ENCODE measurements around the gene BYSL. TPM values are rescaled to one million over a fixed set of nuclear protein-coding genes. Genes with fewer than 3 reads are reported as not detected.

Gene BYSL
- total and polyA plus RNA-seq, 10 of the 15 experiments (the other 5 are each of a cell fraction or from before 2014, with no cell fraction given), result 12.6 to 51.1 (median 33.0) TPM

DNA sequence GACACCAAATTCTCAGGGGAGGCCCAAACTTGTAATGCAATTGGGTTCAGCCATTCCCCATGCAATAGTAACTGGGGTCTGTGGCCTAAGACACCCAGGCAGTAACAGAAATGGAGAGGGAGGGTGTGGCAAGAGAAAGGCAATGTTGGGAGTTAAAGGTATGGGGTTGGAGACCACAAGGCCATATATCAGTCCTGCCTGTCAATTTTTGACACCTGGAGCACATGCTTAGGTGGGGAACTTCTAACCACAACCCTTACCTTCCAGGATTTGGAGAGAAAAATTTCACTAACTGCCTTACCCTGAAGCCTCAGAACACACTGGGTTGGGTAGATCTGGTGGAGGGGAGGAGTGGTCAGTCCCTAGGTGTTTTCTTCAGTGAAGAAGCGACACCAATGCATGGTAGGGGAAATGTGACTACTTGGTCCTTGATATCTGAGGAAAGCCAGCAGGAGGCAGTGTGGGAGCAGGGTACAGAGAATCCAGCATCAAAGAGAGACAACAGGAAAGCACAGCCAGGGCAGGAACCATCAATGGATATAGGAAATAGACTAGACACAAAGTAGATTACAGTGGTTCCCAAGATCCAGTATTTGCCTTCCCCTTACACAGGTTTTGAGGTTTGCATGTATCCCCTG, 19.3 kb upstream of the BYSL start (continued):
- TF ChIP-seq TCF3 (IDR thresholded peaks at IDR 0.05; ENCODE audit: borderline replicate concordance, insufficient read depth, low read depth, low read length) (no peak), TCF7 (IDR thresholded peaks at IDR 0.05; ENCODE audit: borderline replicate concordance) (no peak), YBX1 (IDR thresholded peaks at IDR 0.05) (no peak), SPI1 (IDR thresholded peaks at IDR 0.05; ENCODE audit: borderline replicate concordance, insufficient read depth, low read depth, low read length) (no peak), SREBF1 (IDR thresholded peaks at IDR 0.05; ENCODE audit: low read length) (no peak), RAD21 (IDR thresholded peaks at IDR 0.05; ENCODE audit: insufficient read depth, low read depth, low read length) (peak; percentile 70), SIN3A (IDR thresholded peaks at IDR 0.05; ENCODE audit: low read depth, low read length) (no peak)

DNA sequence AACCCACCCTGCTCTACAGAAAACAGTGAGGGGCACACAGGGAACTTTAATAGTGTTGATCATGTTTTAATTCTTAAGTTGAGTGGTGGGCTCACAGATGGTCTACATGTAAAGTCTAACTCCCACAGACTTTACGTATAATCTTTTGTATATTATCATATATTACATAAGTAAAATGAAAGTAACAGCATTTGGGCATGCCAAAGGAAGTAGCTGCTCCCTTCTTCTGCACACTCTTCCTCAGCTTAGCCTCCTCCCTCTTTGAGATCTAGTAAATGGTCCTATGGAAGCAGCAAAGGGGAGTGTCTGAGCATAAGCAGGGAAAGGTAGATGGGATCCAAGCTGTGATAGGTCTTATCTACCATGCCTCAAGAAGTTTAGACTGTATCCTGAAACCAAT, 11.6 kb upstream of the BYSL start:
- Histone ChIP-seq H3K27ac (ENCODE audit: control insufficient read depth, insufficient read depth) (no peak overlapping the region), H3K9ac (ENCODE audit: control insufficient read depth, insufficient read depth, low read length) (no peak overlapping the region), H4K20me1 (ENCODE audit: control insufficient read depth, insufficient read depth) (no peaks in the 10 kb centered on the region), H3K4me1 (ENCODE audit: control insufficient read depth, insufficient read depth, low read length) (no peaks in the 10 kb centered on the region), H3K4me3 (no peak overlapping the region), H3K9me3 (replicated peaks; ENCODE audit: control insufficient read depth, insufficient read depth, low read length) (no peaks in the 10 kb centered on the region), H3K79me2 (ENCODE audit: control insufficient read depth, insufficient read depth, low read length) (no peaks in the 10 kb centered on the region), H3K36me3 (ENCODE audit: control insufficient read depth in 2 of 2, insufficient read depth in 2 of 2, low read length in 1 of 2) (peaks cover 3 to 9% of the 10 kb centered on the region in 2 experiments; a peak in 3 of 4 replicates), H3K27me3 (replicated peaks in 1 of 2; ENCODE audit: control insufficient read depth in 2 of 2, insufficient read depth in 2 of 2, low read length in 1 of 2) (no peaks in the 10 kb centered on the region), H2AFZ (ENCODE audit: control insufficient read depth, low read depth, low read length) (no peak overlapping the region), H3K4me2 (ENCODE audit: control insufficient read depth, insufficient read depth) (no peak overlapping the region)
- CTCF ChIA-PET, result interaction anchor here (1.0 to 1.2 kb wide), 2 partner anchors 11 to 135 kb away, joined by 3 to 7 read pairs; partner anchors contain the start of genes BYSL and MED20
- intact Hi-C loops (cut with micrococcal nuclease; ENCODE audit: unreplicated experiment) (no loop called here), in situ Hi-C loops (cut with MboI) (no loop called here)
- 94% methylated on average over 1 of the region's 1 CpG for WGBS (ENCODE audit: insufficient coverage, insufficient replicate concordance, low lambda C conversion rate, missing lambda C conversion rate)
- RAD21 ChIA-PET (ENCODE audit: unreplicated experiment), result no interaction called here
- no TSS peak for BruUV-seq (replicated peaks)
- no peak for ATAC-seq
- POLR2A ChIA-PET, result no interaction called here
- no peak for FAIRE-seq
- no peak for DNase-seq (ENCODE audit: low read depth, low spot score)
- SMC1A ChIA-PET (ENCODE audit: uncharacterized antibody, unreplicated experiment), result no interaction called here
- TF ChIP-seq SREBF1 (IDR thresholded peaks at IDR 0.05; ENCODE audit: low read length), result no peak
- TF ChIP-seq, protein P1, sequence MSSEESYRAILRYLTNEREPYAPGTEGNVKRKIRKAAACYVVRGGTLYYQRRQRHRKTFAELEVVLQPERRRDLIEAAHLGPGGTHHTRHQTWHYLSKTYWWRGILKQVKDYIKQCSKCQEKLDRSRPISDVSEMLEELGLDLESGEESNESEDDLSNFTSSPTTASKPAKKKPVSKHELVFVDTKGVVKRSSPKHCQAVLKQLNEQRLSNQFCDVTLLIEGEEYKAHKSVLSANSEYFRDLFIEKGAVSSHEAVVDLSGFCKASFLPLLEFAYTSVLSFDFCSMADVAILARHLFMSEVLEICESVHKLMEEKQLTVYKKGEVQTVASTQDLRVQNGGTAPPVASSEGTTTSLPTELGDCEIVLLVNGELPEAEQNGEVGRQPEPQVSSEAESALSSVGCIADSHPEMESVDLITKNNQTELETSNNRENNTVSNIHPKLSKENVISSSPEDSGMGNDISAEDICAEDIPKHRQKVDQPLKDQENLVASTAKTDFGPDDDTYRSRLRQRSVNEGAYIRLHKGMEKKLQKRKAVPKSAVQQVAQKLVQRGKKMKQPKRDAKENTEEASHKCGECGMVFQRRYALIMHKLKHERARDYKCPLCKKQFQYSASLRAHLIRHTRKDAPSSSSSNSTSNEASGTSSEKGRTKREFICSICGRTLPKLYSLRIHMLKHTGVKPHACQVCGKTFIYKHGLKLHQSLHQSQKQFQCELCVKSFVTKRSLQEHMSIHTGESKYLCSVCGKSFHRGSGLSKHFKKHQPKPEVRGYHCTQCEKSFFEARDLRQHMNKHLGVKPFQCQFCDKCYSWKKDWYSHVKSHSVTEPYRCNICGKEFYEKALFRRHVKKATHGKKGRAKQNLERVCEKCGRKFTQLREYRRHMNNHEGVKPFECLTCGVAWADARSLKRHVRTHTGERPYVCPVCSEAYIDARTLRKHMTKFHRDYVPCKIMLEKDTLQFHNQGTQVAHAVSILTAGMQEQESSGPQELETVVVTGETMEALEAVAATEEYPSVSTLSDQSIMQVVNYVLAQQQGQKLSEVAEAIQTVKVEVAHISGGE (CRISPR knock-in tag; IDR thresholded peaks at IDR 0.05), result no peak
- TF ChIP-seq, protein P2, sequence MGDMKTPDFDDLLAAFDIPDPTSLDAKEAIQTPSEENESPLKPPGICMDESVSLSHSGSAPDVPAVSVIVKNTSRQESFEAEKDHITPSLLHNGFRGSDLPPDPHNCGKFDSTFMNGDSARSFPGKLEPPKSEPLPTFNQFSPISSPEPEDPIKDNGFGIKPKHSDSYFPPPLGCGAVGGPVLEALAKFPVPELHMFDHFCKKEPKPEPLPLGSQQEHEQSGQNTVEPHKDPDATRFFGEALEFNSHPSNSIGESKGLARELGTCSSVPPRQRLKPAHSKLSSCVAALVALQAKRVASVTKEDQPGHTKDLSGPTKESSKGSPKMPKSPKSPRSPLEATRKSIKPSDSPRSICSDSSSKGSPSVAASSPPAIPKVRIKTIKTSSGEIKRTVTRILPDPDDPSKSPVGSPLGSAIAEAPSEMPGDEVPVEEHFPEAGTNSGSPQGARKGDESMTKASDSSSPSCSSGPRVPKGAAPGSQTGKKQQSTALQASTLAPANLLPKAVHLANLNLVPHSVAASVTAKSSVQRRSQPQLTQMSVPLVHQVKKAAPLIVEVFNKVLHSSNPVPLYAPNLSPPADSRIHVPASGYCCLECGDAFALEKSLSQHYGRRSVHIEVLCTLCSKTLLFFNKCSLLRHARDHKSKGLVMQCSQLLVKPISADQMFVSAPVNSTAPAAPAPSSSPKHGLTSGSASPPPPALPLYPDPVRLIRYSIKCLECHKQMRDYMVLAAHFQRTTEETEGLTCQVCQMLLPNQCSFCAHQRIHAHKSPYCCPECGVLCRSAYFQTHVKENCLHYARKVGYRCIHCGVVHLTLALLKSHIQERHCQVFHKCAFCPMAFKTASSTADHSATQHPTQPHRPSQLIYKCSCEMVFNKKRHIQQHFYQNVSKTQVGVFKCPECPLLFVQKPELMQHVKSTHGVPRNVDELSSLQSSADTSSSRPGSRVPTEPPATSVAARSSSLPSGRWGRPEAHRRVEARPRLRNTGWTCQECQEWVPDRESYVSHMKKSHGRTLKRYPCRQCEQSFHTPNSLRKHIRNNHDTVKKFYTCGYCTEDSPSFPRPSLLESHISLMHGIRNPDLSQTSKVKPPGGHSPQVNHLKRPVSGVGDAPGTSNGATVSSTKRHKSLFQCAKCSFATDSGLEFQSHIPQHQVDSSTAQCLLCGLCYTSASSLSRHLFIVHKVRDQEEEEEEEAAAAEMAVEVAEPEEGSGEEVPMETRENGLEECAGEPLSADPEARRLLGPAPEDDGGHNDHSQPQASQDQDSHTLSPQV (IDR thresholded peaks at IDR 0.05), result no peak
- no peak for TF ChIP-seq SRF (IDR thresholded peaks at IDR 0.05; ENCODE audit: low read depth in 2 of 2, low read length in 2 of 2)
- no peak for TF ChIP-seq PML (IDR thresholded peaks at IDR 0.05; ENCODE audit: low read length)
- no peak for TF ChIP-seq NRF1 (conservative IDR thresholded peaks at IDR 0.05; ENCODE audit: low read depth, low read length)
- no peak for TF ChIP-seq TAF1 (IDR thresholded peaks at IDR 0.05; ENCODE audit: borderline replicate concordance, low read depth, low read length)
- no peak for TF ChIP-seq RUNX3 (IDR thresholded peaks at IDR 0.05; ENCODE audit: low read length)
- TF ChIP-seq SUPT20H (IDR thresholded peaks at IDR 0.05; ENCODE audit: borderline replicate concordance, control insufficient read depth, low read depth, low read length), result no peak
- no peak for TF ChIP-seq NFYB (IDR thresholded peaks at IDR 0.05; ENCODE audit: insufficient read depth, low read depth, low read length)

All from GM12878 (cell line).